ENCODE results near the gene NLN.
A peak's percentile ranks its signal among the peaks of the same experiment; 100 is the strongest.
"Not testable (repeated sequence)": the region's sequence is repeated elsewhere in the genome, so short reads cannot be mapped to it uniquely, and the experiment has no call there.

NLN gene

GRCh38 chr5:65769539-65769938, 47.5 kb downstream of the NLN start:
- DNase-seq = no peak

GRCh38 chr5:65771266-65771665, 49.3 kb downstream of the NLN start:
- no peak for DNase-seq

GRCh38 chr5:65772963-65773362, 51.0 kb downstream of the NLN start:
- DNase-seq = not testable (repeated sequence)

- no peak for DNase-seq
These were observed 52.3 kb downstream of the NLN start for GRCh38 chr5:65774346-65774745.

GRCh38 chr5:65775476-65775875, 53.5 kb downstream of the NLN start:
- no peak for DNase-seq

GRCh38 chr5:65776441-65777141, 54.6 kb downstream of the NLN start:
- no peak for DNase-seq

GRCh38 chr5:65778126-65778525, 56.1 kb downstream of the NLN start:
- no peak for DNase-seq

GRCh38 chr5:65779643-65780042, 57.6 kb downstream of the NLN start:
- DNase-seq = no peak

- not testable (repeated sequence) for DNase-seq
These were observed 66.3 kb downstream of the NLN start for GRCh38 chr5:65788296-65788695.

GRCh38 chr5:65790371-65791163, 68.6 kb downstream of the NLN start:
- DNase-seq = no peak

GRCh38 chr5:65791712-65792673, 70.0 kb downstream of the NLN start:
- peak in 47 of 56 donors; percentile 8 to 76 (median 45) for DNase-seq

GRCh38 chr5:65796269-65796668, 74.3 kb downstream of the NLN start:
- no peak for DNase-seq

- no peak for DNase-seq
These were observed 74.8 kb downstream of the NLN start for GRCh38 chr5:65796751-65797316.

- no peak for DNase-seq
These were observed 75.5 kb downstream of the NLN start for GRCh38 chr5:65797481-65797880.

GRCh38 chr5:65799857-65800256, 77.9 kb downstream of the NLN start:
- no peak for DNase-seq

- DNase-seq = no peak
These were observed 78.8 kb downstream of the NLN start for GRCh38 chr5:65800775-65801174.

GRCh38 chr5:65801352-65801783, 79.4 kb downstream of the NLN start:
- peak in 2 of 56 donors; percentile 16 to 49 for DNase-seq

GRCh38 chr5:65802080-65802479, 80.1 kb downstream of the NLN start:
- peak in 13 of 56 donors; percentile 8 to 45 (median 21) for DNase-seq

- DNase-seq = no peak
These were observed 80.8 kb downstream of the NLN start for GRCh38 chr5:65802820-65803219.

- no peak for DNase-seq
These were observed 81.8 kb downstream of the NLN start for GRCh38 chr5:65803699-65804391.

GRCh38 chr5:65805089-65805488, 83.1 kb downstream of the NLN start:
- no peak for DNase-seq

Data from nucleus accumbens (tissue), 56 donors.